ENCODE measurements around the gene RAPGEF5.

DNA sequence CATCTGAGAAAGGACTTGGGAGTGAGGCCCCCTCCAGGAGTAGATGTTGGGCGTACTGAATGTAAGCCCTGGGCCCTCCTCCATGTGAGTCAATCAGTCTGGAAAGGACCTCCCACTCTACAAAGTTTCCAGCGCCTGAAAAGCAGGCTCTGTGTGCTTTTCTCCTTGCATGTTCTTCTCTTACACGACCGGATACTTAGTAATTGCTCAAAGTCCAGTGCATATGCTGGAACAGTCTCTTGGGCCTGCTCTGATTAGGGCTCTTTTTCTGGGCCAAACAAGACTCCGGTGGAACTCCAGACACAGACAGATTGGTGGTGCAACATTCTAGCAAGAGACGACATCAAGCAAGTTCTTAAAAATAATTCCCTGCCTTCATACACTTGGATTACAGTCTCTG, 38.3 kb upstream of the RAPGEF5 start:
- TF ChIP-seq, protein P1, sequence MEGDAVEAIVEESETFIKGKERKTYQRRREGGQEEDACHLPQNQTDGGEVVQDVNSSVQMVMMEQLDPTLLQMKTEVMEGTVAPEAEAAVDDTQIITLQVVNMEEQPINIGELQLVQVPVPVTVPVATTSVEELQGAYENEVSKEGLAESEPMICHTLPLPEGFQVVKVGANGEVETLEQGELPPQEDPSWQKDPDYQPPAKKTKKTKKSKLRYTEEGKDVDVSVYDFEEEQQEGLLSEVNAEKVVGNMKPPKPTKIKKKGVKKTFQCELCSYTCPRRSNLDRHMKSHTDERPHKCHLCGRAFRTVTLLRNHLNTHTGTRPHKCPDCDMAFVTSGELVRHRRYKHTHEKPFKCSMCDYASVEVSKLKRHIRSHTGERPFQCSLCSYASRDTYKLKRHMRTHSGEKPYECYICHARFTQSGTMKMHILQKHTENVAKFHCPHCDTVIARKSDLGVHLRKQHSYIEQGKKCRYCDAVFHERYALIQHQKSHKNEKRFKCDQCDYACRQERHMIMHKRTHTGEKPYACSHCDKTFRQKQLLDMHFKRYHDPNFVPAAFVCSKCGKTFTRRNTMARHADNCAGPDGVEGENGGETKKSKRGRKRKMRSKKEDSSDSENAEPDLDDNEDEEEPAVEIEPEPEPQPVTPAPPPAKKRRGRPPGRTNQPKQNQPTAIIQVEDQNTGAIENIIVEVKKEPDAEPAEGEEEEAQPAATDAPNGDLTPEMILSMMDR (conservative IDR thresholded peaks at IDR 0.05), result no peak
- no peak for TF ChIP-seq EZH2 (IDR thresholded peaks at IDR 0.05; ENCODE audit: low read depth)
